Measurements from ENCODE around the gene RALBP1.

The RALBP1 gene

GRCh38 chr18:9454061-9454703, 21.1 kb upstream of the RALBP1 start:
- TF ChIP-seq CTCF (IDR thresholded peaks at IDR 0.05; ENCODE audit: insufficient read depth, low read depth, low read length, missing control alignments) = no peak
- H3K4me3 ChIP-seq (ENCODE audit: low read depth, low read length) = no peak overlapping the region
- no peak for DNase-seq (ENCODE audit: low read depth)

- no peak for TF ChIP-seq CTCF (IDR thresholded peaks at IDR 0.05; ENCODE audit: insufficient read depth, low read depth, low read length, missing control alignments)
- no peak for DNase-seq (ENCODE audit: low read depth)
- H3K4me3 ChIP-seq (ENCODE audit: low read depth, low read length) = no peak overlapping the region
These were observed 19.4 kb upstream of the RALBP1 start for GRCh38 chr18:9455718-9456511.

- TF ChIP-seq CTCF (IDR thresholded peaks at IDR 0.05; ENCODE audit: insufficient read depth, low read depth, low read length, missing control alignments) = no peak
- no peak for DNase-seq (ENCODE audit: low read depth)
- H3K4me3 ChIP-seq (ENCODE audit: low read depth, low read length) = no peak overlapping the region
These were observed 9.2 kb upstream of the RALBP1 start for GRCh38 chr18:9466127-9466526.

GRCh38 chr18:9466846-9467245, 8.5 kb upstream of the RALBP1 start:
- TF ChIP-seq CTCF (IDR thresholded peaks at IDR 0.05; ENCODE audit: insufficient read depth, low read depth, low read length, missing control alignments) = no peak
- H3K4me3 ChIP-seq (ENCODE audit: low read depth, low read length) = no peak overlapping the region
- no peak for DNase-seq (ENCODE audit: low read depth)

- H3K4me3 ChIP-seq (ENCODE audit: low read depth, low read length) = no peak overlapping the region
- TF ChIP-seq CTCF (IDR thresholded peaks at IDR 0.05; ENCODE audit: insufficient read depth, low read depth, low read length, missing control alignments) = no peak
- no peak for DNase-seq (ENCODE audit: low read depth)
These were observed 6.3 kb upstream of the RALBP1 start for GRCh38 chr18:9468998-9469397.

GRCh38 chr18:9469685-9470084, 5.6 kb upstream of the RALBP1 start:
- DNase-seq (ENCODE audit: low read depth) = no peak
- no peak overlapping the region for H3K4me3 ChIP-seq (ENCODE audit: low read depth, low read length)
- TF ChIP-seq CTCF (IDR thresholded peaks at IDR 0.05; ENCODE audit: insufficient read depth, low read depth, low read length, missing control alignments) = no peak

All from GM12865 (cell line).